GM12874 (cell line): ENCODE results near the gene ZBED3.

Source experiments
- CTCF ChIP-seq: IDR thresholded peaks from 2 replicates; pipeline ENCODE4 v1.5.1; 2011; ENCODE audit warnings: low read depth, mild to moderate bottlenecking, control low read depth, low read length, moderate library complexity; ENCODE audit not compliant: insufficient read depth

The ZBED3 gene

GRCh38 chr5:77022511-77023417 lies 64.3 kb downstream of the ZBED3 start:
- no peak for TF ChIP-seq CTCF
